OCI-LY1 (cell line): Measurements from ENCODE around the gene MRPS21.

ENCODE experiments used
- EZH2 ChIP-seq: fragments of 200-600 bp; sonication (generic), shearing (Covaris generic); IDR thresholded peaks from 2 replicates; pipeline ENCODE4 v1.8.0; 2017; ENCODE audit warnings: borderline replicate concordance, mixed run types, mild to moderate bottlenecking, antibody characterized with exemption, low read length, moderate library complexity, mixed read lengths
- TF ChIP-seq, protein P1 (sequence below): fragments of 200-600 bp; sonication (generic), shearing (Covaris generic); IDR thresholded peaks from 2 replicates; pipeline ENCODE4 v1.5.1; 2017; ENCODE audit warnings: mild to moderate bottlenecking, antibody characterized with exemption, low read length, moderate library complexity, mixed read lengths

DNA sequence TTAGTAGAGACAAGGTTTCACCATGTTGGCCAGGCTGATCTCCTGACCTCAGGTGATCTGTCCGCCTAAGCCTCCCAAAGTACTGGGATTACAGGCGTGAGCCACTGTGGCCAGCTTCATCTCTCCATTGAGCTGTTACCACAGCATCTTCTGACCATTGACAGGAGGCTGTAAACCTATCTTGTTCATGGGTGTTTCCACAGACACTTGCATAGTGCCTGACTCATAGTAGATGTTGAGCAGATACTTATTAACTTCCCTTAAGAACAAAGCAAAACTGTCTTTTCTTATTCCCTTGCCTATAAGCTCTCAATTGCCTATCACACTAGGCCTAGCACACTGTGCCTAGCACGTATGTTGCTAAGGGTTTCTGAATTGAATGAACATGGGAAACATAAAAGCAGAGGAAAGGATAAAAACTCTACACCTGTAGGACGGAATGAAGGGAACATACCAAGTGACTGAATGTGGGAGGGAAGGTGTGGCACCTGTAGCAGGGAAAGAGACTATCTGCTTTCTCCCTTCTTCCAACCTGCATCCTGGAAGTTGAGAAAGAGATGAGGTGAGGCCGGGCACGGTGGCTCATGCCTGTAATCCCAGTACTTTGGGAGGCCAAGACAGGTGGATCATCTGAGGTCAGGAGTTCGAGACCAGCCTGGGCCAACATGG is 22.2 kb upstream of the MRPS21 start:
- TF ChIP-seq, protein P1, sequence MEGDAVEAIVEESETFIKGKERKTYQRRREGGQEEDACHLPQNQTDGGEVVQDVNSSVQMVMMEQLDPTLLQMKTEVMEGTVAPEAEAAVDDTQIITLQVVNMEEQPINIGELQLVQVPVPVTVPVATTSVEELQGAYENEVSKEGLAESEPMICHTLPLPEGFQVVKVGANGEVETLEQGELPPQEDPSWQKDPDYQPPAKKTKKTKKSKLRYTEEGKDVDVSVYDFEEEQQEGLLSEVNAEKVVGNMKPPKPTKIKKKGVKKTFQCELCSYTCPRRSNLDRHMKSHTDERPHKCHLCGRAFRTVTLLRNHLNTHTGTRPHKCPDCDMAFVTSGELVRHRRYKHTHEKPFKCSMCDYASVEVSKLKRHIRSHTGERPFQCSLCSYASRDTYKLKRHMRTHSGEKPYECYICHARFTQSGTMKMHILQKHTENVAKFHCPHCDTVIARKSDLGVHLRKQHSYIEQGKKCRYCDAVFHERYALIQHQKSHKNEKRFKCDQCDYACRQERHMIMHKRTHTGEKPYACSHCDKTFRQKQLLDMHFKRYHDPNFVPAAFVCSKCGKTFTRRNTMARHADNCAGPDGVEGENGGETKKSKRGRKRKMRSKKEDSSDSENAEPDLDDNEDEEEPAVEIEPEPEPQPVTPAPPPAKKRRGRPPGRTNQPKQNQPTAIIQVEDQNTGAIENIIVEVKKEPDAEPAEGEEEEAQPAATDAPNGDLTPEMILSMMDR: no peak
- TF ChIP-seq EZH2: no peak
